ENCODE results near the gene OPHN1. TPM values are rescaled to one million over a fixed set of nuclear protein-coding genes. Genes with fewer than 3 reads are reported as not detected.
"Not testable (repeated sequence)": the region's sequence is repeated elsewhere in the genome, so short reads cannot be mapped to it uniquely, and the experiment has no call there.

Gene OPHN1
- total RNA-seq, 2 donors from 2014 or later, result 2.5 to 4.3 TPM

- no peaks in the 10 kb centered on the region for H3K36me3 ChIP-seq
- no peak for TF ChIP-seq CTCF (IDR thresholded peaks at IDR 0.05)
- no peak overlapping the region for H3K4me3 ChIP-seq
Measured at GRCh38 chrX:68286980-68287379, 146.3 kb downstream of the OPHN1 start.

GRCh38 chrX:68286076-68286475, 147.2 kb downstream of the OPHN1 start:
- Histone ChIP-seq H3K36me3 (no peaks in the 10 kb centered on the region), H3K27me3 (no peaks in the 10 kb centered on the region), H3K4me1 (no peaks in the 10 kb centered on the region), H3K27ac (no peak overlapping the region), H3K9me3 (no peaks in the 10 kb centered on the region), H3K4me3 (no peak overlapping the region)
- TF ChIP-seq CTCF (IDR thresholded peaks at IDR 0.05), result no peak
- no peak for DNase-seq (ENCODE audit: low spot score)

More at GRCh38 chrX:68286980-68287379, 146.3 kb downstream of the OPHN1 start:
- H3K9me3 ChIP-seq, result no peaks in the 10 kb centered on the region
- H3K4me1 ChIP-seq, result no peaks in the 10 kb centered on the region
- no peak for DNase-seq (ENCODE audit: low spot score)
- H3K27ac ChIP-seq, result no peak overlapping the region
- no peaks in the 10 kb centered on the region for H3K27me3 ChIP-seq

GRCh38 chrX:68284281-68284904, 148.9 kb downstream of the OPHN1 start:
- no peak for TF ChIP-seq CTCF (IDR thresholded peaks at IDR 0.05)
- no peak overlapping the region for H3K4me3 ChIP-seq
- no peaks in the 10 kb centered on the region for H3K9me3 ChIP-seq
- no peaks in the 10 kb centered on the region for H3K27me3 ChIP-seq
- no peak for DNase-seq (ENCODE audit: low spot score)
- H3K4me1 ChIP-seq, result no peaks in the 10 kb centered on the region
- H3K27ac ChIP-seq, result no peak overlapping the region
- no peaks in the 10 kb centered on the region for H3K36me3 ChIP-seq

- no peak for TF ChIP-seq CTCF (IDR thresholded peaks at IDR 0.05)
- Histone ChIP-seq H3K4me1 (no peaks in the 10 kb centered on the region), H3K27me3 (no peaks in the 10 kb centered on the region), H3K4me3 (no peak overlapping the region), H3K36me3 (no peaks in the 10 kb centered on the region), H3K9me3 (no peaks in the 10 kb centered on the region), H3K27ac (no peak overlapping the region)
- DNase-seq (ENCODE audit: low spot score), result no peak
Measured at GRCh38 chrX:68273887-68274286, 159.4 kb downstream of the OPHN1 start.

GRCh38 chrX:68264793-68265192, 168.5 kb downstream of the OPHN1 start:
- not testable (repeated sequence) for H3K4me3 ChIP-seq; H3K27me3 ChIP-seq; DNase-seq (ENCODE audit: low spot score); H3K27ac ChIP-seq; H3K36me3 ChIP-seq; H3K4me1 ChIP-seq; H3K9me3 ChIP-seq

- H3K4me3 ChIP-seq, result no peak overlapping the region
- H3K27me3 ChIP-seq, result no peaks in the 10 kb centered on the region
- no peaks in the 10 kb centered on the region for H3K9me3 ChIP-seq
- H3K4me1 ChIP-seq, result no peaks in the 10 kb centered on the region
- DNase-seq (ENCODE audit: low spot score), result no peak
- H3K27ac ChIP-seq, result no peak overlapping the region
- TF ChIP-seq CTCF (IDR thresholded peaks at IDR 0.05), result no peak
- no peaks in the 10 kb centered on the region for H3K36me3 ChIP-seq
Measured at GRCh38 chrX:68261060-68261672, 172.1 kb downstream of the OPHN1 start.
